ENCODE results near the gene CD164L2. TPM values are rescaled to one million over a fixed set of nuclear protein-coding genes. Genes with fewer than 3 reads are reported as not detected.

CD164L2 gene
- total and polyA plus RNA-seq, 8 donors = 0.19 to 0.76 (median 0.57) TPM; not detected in 2

DNA sequence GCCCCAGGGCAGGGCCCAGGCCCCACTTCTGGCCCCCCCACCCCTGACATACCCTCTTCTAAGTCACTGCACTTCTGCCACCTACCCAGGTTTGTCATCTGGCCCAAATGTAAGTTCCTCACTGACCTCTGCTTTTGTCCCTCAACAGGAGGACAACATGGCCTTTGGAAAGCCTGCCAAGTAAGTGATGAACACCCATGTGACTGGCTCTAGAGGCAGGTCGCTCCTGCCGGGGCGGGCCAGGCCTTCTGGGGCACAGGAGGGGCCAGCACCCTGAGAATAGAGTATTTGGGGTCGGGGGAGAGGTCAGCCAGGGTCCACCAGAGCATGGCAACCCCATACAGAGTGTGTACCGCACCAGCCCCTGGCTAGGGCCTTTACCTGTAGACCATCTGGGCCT is 51.2 kb downstream of the CD164L2 start:
- H3K36me3 ChIP-seq = peaks cover 0 to 19% (median 7%) of the 10 kb centered on the region in 3 donors
- no peak overlapping the region for H3K4me3 ChIP-seq
- DNase-seq = no peak
- WGBS, 2 donors = 85 to 89% methylated on average over 5 of the region's 5 CpGs
- no peaks in the 10 kb centered on the region for H3K27me3 ChIP-seq
- H3K9me3 ChIP-seq = no peaks in the 10 kb centered on the region
- H3K27ac ChIP-seq = no peak overlapping the region
- H3K4me1 ChIP-seq = no peaks in the 10 kb centered on the region
- TF ChIP-seq CTCF (IDR thresholded peaks at IDR 0.05) = no peak
- intact Hi-C loops (cut with DNase I) = loop anchor here in 1 of 3 donors (10.0 kb wide), 1 partner anchor 53 kb away; the partner anchor contains the start of gene CD164L2
- ATAC-seq = no peak
- no peak for FAIRE-seq

DNA sequence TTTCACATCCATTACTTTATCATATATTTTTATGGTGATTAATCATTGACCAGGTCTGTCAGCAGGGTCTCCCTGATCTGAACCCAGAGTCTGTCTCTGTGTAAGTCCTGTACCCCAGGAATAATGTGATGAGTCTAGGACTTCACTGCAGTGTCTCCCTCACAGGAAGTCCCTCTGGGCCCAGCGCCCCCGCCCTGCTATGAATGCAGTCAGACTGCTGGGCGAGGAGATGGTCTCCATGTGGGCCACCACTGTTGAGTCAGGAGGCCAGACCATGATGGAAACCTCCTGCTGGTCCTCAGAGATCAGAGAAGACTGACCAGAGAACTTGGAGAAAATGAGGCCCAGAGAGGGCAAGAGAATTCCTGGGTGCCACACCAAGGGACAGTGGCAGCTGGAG is 51.7 kb downstream of the CD164L2 start:
- Histone ChIP-seq H3K4me1 (no peaks in the 10 kb centered on the region), H3K9me3 (no peaks in the 10 kb centered on the region), H3K36me3 (peaks cover 0 to 19% (median 7%) of the 10 kb centered on the region in 3 donors), H3K27ac (no peak overlapping the region), H3K4me3 (no peak overlapping the region), H3K27me3 (no peaks in the 10 kb centered on the region)
- no peak for TF ChIP-seq CTCF (IDR thresholded peaks at IDR 0.05)
- WGBS, 2 donors = 91 to 97% methylated on average over 3 of the region's 3 CpGs
- intact Hi-C loops (cut with DNase I) = loop anchor here in 1 of 3 donors (10.0 kb wide), 1 partner anchor 53 kb away; the partner anchor contains the start of gene CD164L2
- no peak for FAIRE-seq
- ATAC-seq = no peak
- DNase-seq = no peak

GRCh38 chr1:27330786-27331185 is 52.3 kb downstream of the CD164L2 start:
- DNase-seq (no peak), ATAC-seq (no peak), FAIRE-seq (no peak)
- no peak overlapping the region for H3K27ac ChIP-seq
- no peak overlapping the region for H3K4me3 ChIP-seq
- H3K27me3 ChIP-seq = no peaks in the 10 kb centered on the region
- intact Hi-C loops (cut with DNase I) = loop anchor here in 1 of 3 donors (10.0 kb wide), 1 partner anchor 54 kb away; the partner anchor contains the start of gene CD164L2
- peaks cover 0 to 22% (median 7%) of the 10 kb centered on the region in 3 donors for H3K36me3 ChIP-seq
- H3K4me1 ChIP-seq = no peaks in the 10 kb centered on the region
- no peaks in the 10 kb centered on the region for H3K9me3 ChIP-seq
- 78 to 82% methylated on average over 8 of the region's 8 CpGs for WGBS, 2 donors
- no peak for TF ChIP-seq CTCF (IDR thresholded peaks at IDR 0.05)

Other genes starting within 250 kb of the CD164L2 start
- 10 to 100 TPM in 4 of 6 donors, 1 to 10 TPM in 2; 8.3 to 20.6 (median 11.1) TPM for gene SLC9A1, start 228.2 kb downstream of the CD164L2 start, total RNA-seq
- gene SLC9A1, start 228.2 kb downstream of the CD164L2 start, polyA plus RNA-seq = 10 to 100 TPM in 1 of 2 donors, 1 to 10 TPM in 1; 9.8 to 15.0 TPM
- 10 to 100 TPM; 15.6 to 33.2 (median 20.0) TPM for gene WDTC1, start 148.7 kb downstream of the CD164L2 start, total RNA-seq
- 10 to 100 TPM; 12.2 to 12.8 TPM for gene WDTC1, start 148.7 kb downstream of the CD164L2 start, polyA plus RNA-seq
- gene TMEM222, start 61.2 kb downstream of the CD164L2 start, total RNA-seq = 10 to 100 TPM; 11.9 to 22.1 (median 14.4) TPM
- gene TMEM222, start 61.2 kb downstream of the CD164L2 start, polyA plus RNA-seq = 10 to 100 TPM; 27.7 to 37.0 TPM
- 100 to 1,000 TPM in 4 of 6 donors, 10 to 100 TPM in 2; 45.8 to 128 (median 104) TPM for gene SYTL1, start 41.3 kb downstream of the CD164L2 start, total RNA-seq
- gene SYTL1, start 41.3 kb downstream of the CD164L2 start, polyA plus RNA-seq = 100 to 1,000 TPM; 207 to 254 TPM
- 10 to 100 TPM in 3 of 6 donors, 1 to 10 TPM in 3; 4.7 to 18.7 (median 9.8) TPM for gene MAP3K6, start 16.4 kb downstream of the CD164L2 start, total RNA-seq
- gene MAP3K6, start 16.4 kb downstream of the CD164L2 start, polyA plus RNA-seq = 10 to 100 TPM; 51.2 to 65.7 TPM
- gene FCN3, start 8.5 kb downstream of the CD164L2 start, total RNA-seq = 1 to 10 TPM in 5 of 6 donors, under 1 TPM in 1; 0.39 to 8.5 (median 2.2) TPM
- 10 to 100 TPM; 16.9 to 19.7 TPM for gene FCN3, start 8.5 kb downstream of the CD164L2 start, polyA plus RNA-seq
- gene GPR3, start 9.3 kb upstream of the CD164L2 start, total RNA-seq = under 1 TPM in 3 of 6 donors, not detected in 3; 0.09 to 0.28 (median 0.21) TPM
- under 1 TPM; 0.30 to 0.52 TPM for gene GPR3, start 9.3 kb upstream of the CD164L2 start, polyA plus RNA-seq
- 10 to 100 TPM; 42.2 to 83.2 (median 54.5) TPM for gene WASF2, start 106.8 kb upstream of the CD164L2 start, total RNA-seq
- gene WASF2, start 106.8 kb upstream of the CD164L2 start, polyA plus RNA-seq = 10 to 100 TPM; 13.5 to 16.1 TPM
- gene AHDC1, start 220.8 kb upstream of the CD164L2 start, total RNA-seq = 10 to 100 TPM; 10.4 to 22.4 (median 13.7) TPM
- 10 to 100 TPM; 16.3 to 27.5 TPM for gene AHDC1, start 220.8 kb upstream of the CD164L2 start, polyA plus RNA-seq